ENCODE results near the gene SMIM5.

DNA sequence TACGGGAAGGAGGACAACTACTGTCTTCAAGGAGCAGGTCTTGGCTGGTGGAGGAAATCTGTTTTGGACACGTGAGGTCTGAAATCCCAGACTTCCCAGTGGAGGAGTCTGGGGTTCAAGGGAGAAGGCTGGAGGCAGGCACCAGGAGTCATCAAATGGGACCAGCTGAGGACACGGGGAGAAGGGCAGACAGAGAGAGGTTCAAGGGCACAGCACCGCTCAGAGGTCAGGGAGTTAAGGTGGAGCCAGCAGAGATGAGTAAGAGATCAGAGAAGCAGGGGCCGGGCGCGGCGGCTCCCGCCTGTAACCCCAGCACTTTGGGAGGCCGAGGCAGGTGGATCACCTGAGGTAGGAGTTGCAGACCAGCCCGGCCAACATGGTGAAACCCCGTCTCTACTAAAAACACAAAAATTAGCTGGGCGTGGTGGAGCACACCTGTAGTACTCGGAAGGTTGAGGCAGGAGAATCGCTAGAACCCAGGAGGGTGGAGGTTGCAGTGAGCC, 10.4 kb upstream of the SMIM5 start:
- TF ChIP-seq, protein P1, sequence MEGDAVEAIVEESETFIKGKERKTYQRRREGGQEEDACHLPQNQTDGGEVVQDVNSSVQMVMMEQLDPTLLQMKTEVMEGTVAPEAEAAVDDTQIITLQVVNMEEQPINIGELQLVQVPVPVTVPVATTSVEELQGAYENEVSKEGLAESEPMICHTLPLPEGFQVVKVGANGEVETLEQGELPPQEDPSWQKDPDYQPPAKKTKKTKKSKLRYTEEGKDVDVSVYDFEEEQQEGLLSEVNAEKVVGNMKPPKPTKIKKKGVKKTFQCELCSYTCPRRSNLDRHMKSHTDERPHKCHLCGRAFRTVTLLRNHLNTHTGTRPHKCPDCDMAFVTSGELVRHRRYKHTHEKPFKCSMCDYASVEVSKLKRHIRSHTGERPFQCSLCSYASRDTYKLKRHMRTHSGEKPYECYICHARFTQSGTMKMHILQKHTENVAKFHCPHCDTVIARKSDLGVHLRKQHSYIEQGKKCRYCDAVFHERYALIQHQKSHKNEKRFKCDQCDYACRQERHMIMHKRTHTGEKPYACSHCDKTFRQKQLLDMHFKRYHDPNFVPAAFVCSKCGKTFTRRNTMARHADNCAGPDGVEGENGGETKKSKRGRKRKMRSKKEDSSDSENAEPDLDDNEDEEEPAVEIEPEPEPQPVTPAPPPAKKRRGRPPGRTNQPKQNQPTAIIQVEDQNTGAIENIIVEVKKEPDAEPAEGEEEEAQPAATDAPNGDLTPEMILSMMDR (IDR thresholded peaks at IDR 0.05) = no peak
- no peak for TF ChIP-seq POLR2A (IDR thresholded peaks at IDR 0.05)
